HG02571 (cell line): Measurements from ENCODE around the gene VSIG8.

Source experiments
- ATAC-seq: cut with Tn5 transposase; IDR thresholded peaks from one replicate; pipeline ENCODE4 v1.9.1; 2021; ENCODE audit warnings: mild to moderate bottlenecking, moderate library complexity; ENCODE audit not compliant: unreplicated experiment

Gene VSIG8

GRCh38 chr1:159859767-159860322 is 2.6 kb downstream of the VSIG8 start:
- no peak for ATAC-seq

- ATAC-seq: no peak
Measured at GRCh38 chr1:159857889-159858288, 4.6 kb downstream of the VSIG8 start.

- ATAC-seq: no peak
Measured at GRCh38 chr1:159856576-159856975, 5.9 kb downstream of the VSIG8 start.

GRCh38 chr1:159855709-159856108 is 6.7 kb downstream of the VSIG8 start:
- ATAC-seq: no peak

GRCh38 chr1:159854693-159855192 is 7.7 kb downstream of the VSIG8 start:
- ATAC-seq: peak; percentile 54

GRCh38 chr1:159854116-159854692 is 8.3 kb downstream of the VSIG8 start:
- no peak for ATAC-seq

GRCh38 chr1:159853417-159854115 is 8.9 kb downstream of the VSIG8 start:
- ATAC-seq: no peak

- ATAC-seq: no peak
Measured at GRCh38 chr1:159851407-159851806, 11.1 kb downstream of the VSIG8 start.

GRCh38 chr1:159849626-159850366 is 12.7 kb downstream of the VSIG8 start:
- no peak for ATAC-seq

- ATAC-seq: no peak
Measured at GRCh38 chr1:159848326-159848725, 14.1 kb downstream of the VSIG8 start.

GRCh38 chr1:159847231-159847630 is 15.2 kb downstream of the VSIG8 start:
- no peak for ATAC-seq

GRCh38 chr1:159845751-159846629 is 16.5 kb downstream of the VSIG8 start:
- no peak for ATAC-seq

GRCh38 chr1:159843459-159843858 is 19.0 kb downstream of the VSIG8 start:
- no peak for ATAC-seq

- no peak for ATAC-seq
Measured at GRCh38 chr1:159841749-159842148, 20.7 kb downstream of the VSIG8 start.

GRCh38 chr1:159839116-159839849 is 23.2 kb downstream of the VSIG8 start:
- ATAC-seq: no peak

- ATAC-seq: no peak
Measured at GRCh38 chr1:159838715-159839114, 23.7 kb downstream of the VSIG8 start.

- no peak for ATAC-seq
Measured at GRCh38 chr1:159835862-159836525, 26.5 kb downstream of the VSIG8 start.

GRCh38 chr1:159835356-159835755 is 27.1 kb downstream of the VSIG8 start:
- no peak for ATAC-seq

GRCh38 chr1:159832309-159832708 is 30.1 kb downstream of the VSIG8 start:
- no peak for ATAC-seq
